ENCODE results near the gene GRAMD1A. TPM values are rescaled to one million over a fixed set of nuclear protein-coding genes. Genes with fewer than 3 reads are reported as not detected.
"Not testable (repeated sequence)": the region's sequence is repeated elsewhere in the genome, so short reads cannot be mapped to it uniquely, and the experiment has no call there.

GRAMD1A gene
- polyA plus RNA-seq, 1 donor from 2014 or later, result 19.0 TPM

- Histone ChIP-seq H3K79me2 (replicated peaks; ENCODE audit: insufficient read depth, low read length) (peaks cover 6% of the 10 kb centered on the region), H3K4me2 (ENCODE audit: low read length) (no peak overlapping the region), H3K36me3 (ENCODE audit: insufficient read depth, low read length) (no peaks in the 10 kb centered on the region), H3K27me3 (ENCODE audit: insufficient read depth, low read depth, low read length) (no peaks in the 10 kb centered on the region), H3K9ac (ENCODE audit: low read length) (no peak overlapping the region), H3F3A (ENCODE audit: insufficient read depth, low read length, poor library complexity, severe bottlenecking) (no peaks in the 10 kb centered on the region), H3K4me3 (ENCODE audit: low read length) (no peak overlapping the region), H3K9me3 (ENCODE audit: low read length) (no peaks in the 10 kb centered on the region), H3K9me2 (ENCODE audit: insufficient read depth, low read length) (no peaks in the 10 kb centered on the region), H3K27ac (ENCODE audit: low read length) (no peak overlapping the region), H4K20me1 (ENCODE audit: insufficient read depth) (no peaks in the 10 kb centered on the region), H2AFZ (ENCODE audit: low read depth, low read length) (no peak overlapping the region)
- no peak for TF ChIP-seq EZH2 (IDR thresholded peaks at IDR 0.05; ENCODE audit: borderline replicate concordance, insufficient read depth, low read length, poor library complexity, severe bottlenecking)
- TF ChIP-seq EP300 (conservative IDR thresholded peaks at IDR 0.05; ENCODE audit: poor library complexity, severe bottlenecking), result no peak
- TF ChIP-seq MXI1 (conservative IDR thresholded peaks at IDR 0.05; ENCODE audit: poor library complexity, severe bottlenecking), result no peak
- no peak for TF ChIP-seq SMC3 (conservative IDR thresholded peaks at IDR 0.05; ENCODE audit: poor library complexity)
- TF ChIP-seq CTCF (IDR thresholded peaks at IDR 0.05; ENCODE audit: poor library complexity, severe bottlenecking), result no peak
- no peak for TF ChIP-seq RAD21 (conservative IDR thresholded peaks at IDR 0.05)
- TF ChIP-seq, protein P1, sequence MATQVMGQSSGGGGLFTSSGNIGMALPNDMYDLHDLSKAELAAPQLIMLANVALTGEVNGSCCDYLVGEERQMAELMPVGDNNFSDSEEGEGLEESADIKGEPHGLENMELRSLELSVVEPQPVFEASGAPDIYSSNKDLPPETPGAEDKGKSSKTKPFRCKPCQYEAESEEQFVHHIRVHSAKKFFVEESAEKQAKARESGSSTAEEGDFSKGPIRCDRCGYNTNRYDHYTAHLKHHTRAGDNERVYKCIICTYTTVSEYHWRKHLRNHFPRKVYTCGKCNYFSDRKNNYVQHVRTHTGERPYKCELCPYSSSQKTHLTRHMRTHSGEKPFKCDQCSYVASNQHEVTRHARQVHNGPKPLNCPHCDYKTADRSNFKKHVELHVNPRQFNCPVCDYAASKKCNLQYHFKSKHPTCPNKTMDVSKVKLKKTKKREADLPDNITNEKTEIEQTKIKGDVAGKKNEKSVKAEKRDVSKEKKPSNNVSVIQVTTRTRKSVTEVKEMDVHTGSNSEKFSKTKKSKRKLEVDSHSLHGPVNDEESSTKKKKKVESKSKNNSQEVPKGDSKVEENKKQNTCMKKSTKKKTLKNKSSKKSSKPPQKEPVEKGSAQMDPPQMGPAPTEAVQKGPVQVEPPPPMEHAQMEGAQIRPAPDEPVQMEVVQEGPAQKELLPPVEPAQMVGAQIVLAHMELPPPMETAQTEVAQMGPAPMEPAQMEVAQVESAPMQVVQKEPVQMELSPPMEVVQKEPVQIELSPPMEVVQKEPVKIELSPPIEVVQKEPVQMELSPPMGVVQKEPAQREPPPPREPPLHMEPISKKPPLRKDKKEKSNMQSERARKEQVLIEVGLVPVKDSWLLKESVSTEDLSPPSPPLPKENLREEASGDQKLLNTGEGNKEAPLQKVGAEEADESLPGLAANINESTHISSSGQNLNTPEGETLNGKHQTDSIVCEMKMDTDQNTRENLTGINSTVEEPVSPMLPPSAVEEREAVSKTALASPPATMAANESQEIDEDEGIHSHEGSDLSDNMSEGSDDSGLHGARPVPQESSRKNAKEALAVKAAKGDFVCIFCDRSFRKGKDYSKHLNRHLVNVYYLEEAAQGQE (IDR thresholded peaks at IDR 0.05; ENCODE audit: borderline replicate concordance), result no peak
- no peak for TF ChIP-seq POLR2AphosphoS5 (IDR thresholded peaks at IDR 0.05)
- no peak for TF ChIP-seq TAF1 (IDR thresholded peaks at IDR 0.05; ENCODE audit: low read depth)
Measured at GRCh38 chr19:34967551-34967950, 32.6 kb upstream of the GRAMD1A start.

GRCh38 chr19:34969721-34970120 lies 30.4 kb upstream of the GRAMD1A start:
- no peak for TF ChIP-seq POLR2AphosphoS5 (IDR thresholded peaks at IDR 0.05)
- TF ChIP-seq, protein P1 (IDR thresholded peaks at IDR 0.05; ENCODE audit: borderline replicate concordance), result no peak
- TF ChIP-seq CTCF (IDR thresholded peaks at IDR 0.05; ENCODE audit: poor library complexity, severe bottlenecking), result no peak
- TF ChIP-seq EP300 (conservative IDR thresholded peaks at IDR 0.05; ENCODE audit: poor library complexity, severe bottlenecking), result no peak
- no peak for TF ChIP-seq SMC3 (conservative IDR thresholded peaks at IDR 0.05; ENCODE audit: poor library complexity)
- TF ChIP-seq RAD21 (conservative IDR thresholded peaks at IDR 0.05), result no peak
- TF ChIP-seq MXI1 (conservative IDR thresholded peaks at IDR 0.05; ENCODE audit: poor library complexity, severe bottlenecking), result no peak
- no peak for TF ChIP-seq TAF1 (IDR thresholded peaks at IDR 0.05; ENCODE audit: low read depth)
- TF ChIP-seq EZH2 (IDR thresholded peaks at IDR 0.05; ENCODE audit: borderline replicate concordance, insufficient read depth, low read length, poor library complexity, severe bottlenecking), result no peak
- no peaks in the 10 kb centered on the region for H3K79me2 ChIP-seq (replicated peaks; ENCODE audit: insufficient read depth, low read length)

GRCh38 chr19:34970185-34970780 lies 29.8 kb upstream of the GRAMD1A start:
- not testable (repeated sequence) for H4K20me1 ChIP-seq (ENCODE audit: insufficient read depth); H3K27me3 ChIP-seq (ENCODE audit: insufficient read depth, low read depth, low read length); H2AFZ ChIP-seq (ENCODE audit: low read depth, low read length); H3K4me3 ChIP-seq (ENCODE audit: low read length); H3K4me2 ChIP-seq (ENCODE audit: low read length); H3K79me2 ChIP-seq (replicated peaks; ENCODE audit: insufficient read depth, low read length); H3K9me2 ChIP-seq (ENCODE audit: insufficient read depth, low read length); H3F3A ChIP-seq (ENCODE audit: insufficient read depth, low read length, poor library complexity, severe bottlenecking); H3K9ac ChIP-seq (ENCODE audit: low read length); H3K27ac ChIP-seq (ENCODE audit: low read length); H3K9me3 ChIP-seq (ENCODE audit: low read length); H3K36me3 ChIP-seq (ENCODE audit: insufficient read depth, low read length)

More at GRCh38 chr19:34969721-34970120, 30.4 kb upstream of the GRAMD1A start:
- Histone ChIP-seq H3K4me3 (ENCODE audit: low read length) (no peak overlapping the region), H3F3A (ENCODE audit: insufficient read depth, low read length, poor library complexity, severe bottlenecking) (no peaks in the 10 kb centered on the region), H4K20me1 (ENCODE audit: insufficient read depth) (no peaks in the 10 kb centered on the region), H3K9me2 (ENCODE audit: insufficient read depth, low read length) (no peaks in the 10 kb centered on the region), H3K27ac (ENCODE audit: low read length) (no peak overlapping the region), H3K27me3 (ENCODE audit: insufficient read depth, low read depth, low read length) (no peaks in the 10 kb centered on the region), H3K9ac (ENCODE audit: low read length) (no peak overlapping the region), H3K9me3 (ENCODE audit: low read length) (no peaks in the 10 kb centered on the region), H3K4me2 (ENCODE audit: low read length) (no peak overlapping the region), H3K36me3 (ENCODE audit: insufficient read depth, low read length) (no peaks in the 10 kb centered on the region), H2AFZ (ENCODE audit: low read depth, low read length) (no peak overlapping the region)

Data from neural cell (in vitro differentiated cells).